GM12874 (cell line): ENCODE results near the gene UNC93B1.

Experiments
- CTCF ChIP-seq: IDR thresholded peaks from 2 replicates; pipeline ENCODE4 v1.5.1; 2011; ENCODE audit warnings: low read depth, mild to moderate bottlenecking, control low read depth, low read length, moderate library complexity; ENCODE audit not compliant: insufficient read depth

The UNC93B1 gene

GRCh38 chr11:68038226-68038717, 34.4 kb upstream of the UNC93B1 start:
- TF ChIP-seq CTCF = no peak

- TF ChIP-seq CTCF = no peak
Observed at GRCh38 chr11:68037411-68038225, 33.7 kb upstream of the UNC93B1 start.

DNA sequence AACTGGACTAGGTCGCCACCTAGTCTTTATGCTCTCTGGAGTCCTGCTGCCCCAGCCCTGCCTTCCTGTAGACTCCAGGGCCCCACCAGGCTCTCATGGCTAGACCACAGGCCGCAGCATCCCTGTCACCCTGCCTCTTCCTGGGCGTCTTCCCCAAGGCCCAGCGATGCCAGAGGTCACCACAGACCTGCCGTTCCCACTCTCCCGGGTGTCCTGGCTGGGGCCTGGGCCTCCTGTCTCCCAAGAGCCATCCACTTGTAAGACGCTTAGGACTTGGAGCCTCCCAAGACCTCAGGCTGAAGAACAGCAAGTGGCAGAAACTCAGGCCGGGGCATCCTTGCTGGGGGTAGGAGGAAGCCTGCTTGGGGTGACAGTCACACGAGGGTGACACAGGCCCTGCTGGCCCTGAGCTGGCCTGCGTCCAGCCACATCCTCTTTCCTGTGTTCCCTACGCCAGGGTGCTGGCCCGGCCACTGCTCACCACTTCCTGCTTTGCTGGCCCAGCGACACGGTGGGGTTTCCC, 32.9 kb upstream of the UNC93B1 start:
- TF ChIP-seq CTCF = no peak

- no peak for TF ChIP-seq CTCF
Observed at GRCh38 chr11:68036141-68036716, 32.3 kb upstream of the UNC93B1 start.

DNA sequence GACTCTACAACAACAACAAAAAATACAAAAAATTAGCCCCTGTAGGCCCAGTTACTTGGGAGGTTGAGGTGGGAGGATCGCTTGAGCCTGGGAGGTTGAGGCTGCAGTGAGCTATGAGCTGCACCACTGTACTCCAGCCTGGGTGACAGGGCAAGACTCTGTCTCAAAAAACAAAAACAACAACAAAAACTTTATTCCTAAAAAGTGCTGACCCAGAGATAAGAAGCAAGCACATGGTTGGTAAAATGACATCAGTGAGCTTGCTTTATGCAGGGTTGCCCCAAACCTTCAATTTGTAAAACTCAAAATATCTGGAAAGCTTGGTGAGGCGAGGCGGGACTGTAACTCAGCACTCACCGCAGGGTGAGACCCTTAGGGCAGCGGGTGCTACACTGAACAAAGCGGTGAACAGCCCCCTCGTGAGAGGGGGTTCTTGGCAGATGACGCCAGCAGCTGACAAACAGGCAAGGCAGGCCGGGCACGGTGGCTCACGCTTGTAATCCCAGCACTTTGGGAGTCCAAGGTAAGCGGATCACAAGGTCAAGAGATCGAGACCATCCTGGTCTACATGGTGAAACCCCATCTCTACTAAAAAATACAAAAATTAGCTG, 31.5 kb upstream of the UNC93B1 start:
- no peak for TF ChIP-seq CTCF

GRCh38 chr11:68033708-68034045, 29.8 kb upstream of the UNC93B1 start:
- TF ChIP-seq CTCF = no peak

GRCh38 chr11:68032997-68033707, 29.3 kb upstream of the UNC93B1 start:
- TF ChIP-seq CTCF = no peak
